HG03039 (cell line): ENCODE measurements around the gene FOXP4.

ENCODE experiments used
- ATAC-seq: cut with Tn5 transposase; IDR thresholded peaks from one replicate; pipeline ENCODE4 v1.9.1; 2021; ENCODE audit warnings: mild to moderate bottlenecking, moderate library complexity; ENCODE audit not compliant: unreplicated experiment

FOXP4 gene

GRCh38 chr6:41546866-41547798, 951 bp downstream of the FOXP4 start:
- peak; percentile 4 for ATAC-seq

GRCh38 chr6:41547799-41548097, 1.6 kb downstream of the FOXP4 start:
- ATAC-seq = no peak

- ATAC-seq = no peak
Observed at GRCh38 chr6:41548098-41548840, 2.1 kb downstream of the FOXP4 start.

GRCh38 chr6:41548841-41549642, 2.9 kb downstream of the FOXP4 start:
- no peak for ATAC-seq

- no peak for ATAC-seq
Observed at GRCh38 chr6:41549673-41550072, 3.5 kb downstream of the FOXP4 start.

- ATAC-seq = no peak
Observed at GRCh38 chr6:41551086-41551700, 5.0 kb downstream of the FOXP4 start.

- ATAC-seq = no peak
Observed at GRCh38 chr6:41551857-41552256, 5.7 kb downstream of the FOXP4 start.

- no peak for ATAC-seq
Observed at GRCh38 chr6:41552723-41553122, 6.5 kb downstream of the FOXP4 start.

GRCh38 chr6:41553405-41553999, 7.3 kb downstream of the FOXP4 start:
- no peak for ATAC-seq

GRCh38 chr6:41555326-41556300, 9.4 kb downstream of the FOXP4 start:
- ATAC-seq = no peak

- ATAC-seq = no peak
Observed at GRCh38 chr6:41557335-41557734, 11.2 kb downstream of the FOXP4 start.

GRCh38 chr6:41558033-41558807, 12.0 kb downstream of the FOXP4 start:
- ATAC-seq = no peak

GRCh38 chr6:41559655-41560427, 13.7 kb downstream of the FOXP4 start:
- no peak for ATAC-seq

- no peak for ATAC-seq
Observed at GRCh38 chr6:41560431-41561192, 14.4 kb downstream of the FOXP4 start.

GRCh38 chr6:41561416-41561815, 15.2 kb downstream of the FOXP4 start:
- no peak for ATAC-seq

- no peak for ATAC-seq
Observed at GRCh38 chr6:41561931-41562911, 16.0 kb downstream of the FOXP4 start.
